Keratinocyte (primary cell): Measurements from ENCODE around the gene BET1L. TPM values are rescaled to one million over a fixed set of nuclear protein-coding genes. Genes with fewer than 3 reads are reported as not detected.
"Not testable (repeated sequence)": the region's sequence is repeated elsewhere in the genome, so short reads cannot be mapped to it uniquely, and the experiment has no call there.

Experiments used
- DNase-seq: peaks from one replicate; pipeline ENCODE4 v3.0.0-alpha.2; 2011; ENCODE audit warnings: low read depth, missing footprints, low spot score
- FAIRE-seq: peaks from 2 replicates; lab custom pipeline; 2011; peaks lifted over from hg19 to GRCh38; lab: Jason Lieb, UNC
- H2AFZ ChIP-seq: 2 replicates; pipeline ENCODE4 v1.6.0; 2012; ENCODE audit warnings: low read length, control low read depth, inconsistent platforms; ENCODE audit not compliant: control insufficient read depth
- H3K27ac ChIP-seq: 2 replicates; pipeline ENCODE4 v1.5.1; 2011; ENCODE audit warnings: low read length; ENCODE audit not compliant: control insufficient read depth, insufficient read depth
- H3K27me3 ChIP-seq: 3 replicates; pipeline ENCODE4 v1.6.0; 2011; ENCODE audit warnings: low read length; ENCODE audit not compliant: control insufficient read depth, insufficient read depth; ENCODE audit errors: extremely low read depth
- H3K36me3 ChIP-seq, 2 experiments: 2 replicates in 1 of 2; 3 replicates in 1 of 2; pipeline ENCODE4 v1.5.1; 2011; ENCODE audit warnings: low read length in 2 of 2, mild to moderate bottlenecking in 1 of 2; ENCODE audit not compliant: control insufficient read depth in 2 of 2, insufficient read depth in 2 of 2; ENCODE audit errors: extremely low read depth in 1 of 2
- H3K4me1 ChIP-seq: 3 replicates; pipeline ENCODE4 v1.5.1; 2011; ENCODE audit warnings: low read length; ENCODE audit not compliant: control insufficient read depth, insufficient read depth; ENCODE audit errors: extremely low read depth
- H3K4me2 ChIP-seq: 3 replicates; pipeline ENCODE4 v1.6.0; 2011; ENCODE audit warnings: low read depth, low read length; ENCODE audit not compliant: control insufficient read depth, insufficient read depth; ENCODE audit errors: extremely low read depth
- H3K4me3 ChIP-seq, 3 experiments: fragments of 200-600 bp in 1 of 3; sonication (generic) in 1 of 3; 2 replicates in 2 of 3; 3 replicates in 1 of 3; pipeline ENCODE4 v1.5.1; 2011 to 2016; ENCODE audit warnings: low read length in 3 of 3, mild to moderate bottlenecking in 3 of 3, control low read depth in 2 of 3, inconsistent platforms in 1 of 3, low read depth in 1 of 3, mixed read lengths in 1 of 3, mixed run types in 1 of 3, moderate library complexity in 1 of 3; ENCODE audit not compliant: control insufficient read depth in 2 of 3, insufficient read depth in 2 of 3; ENCODE audit errors: extremely low read depth in 1 of 3
- H3K79me2 ChIP-seq: 2 replicates; pipeline ENCODE4 v1.6.0; 2012; ENCODE audit warnings: low read length; ENCODE audit not compliant: control insufficient read depth, insufficient read depth
- H3K9ac ChIP-seq: 3 replicates; pipeline ENCODE4 v1.6.0; 2011; ENCODE audit warnings: low read length; ENCODE audit not compliant: control insufficient read depth, insufficient read depth; ENCODE audit errors: extremely low read depth
- H3K9me1 ChIP-seq: 3 replicates; pipeline ENCODE4 v1.6.0; 2011; ENCODE audit warnings: low read length; ENCODE audit not compliant: control insufficient read depth, insufficient read depth; ENCODE audit errors: extremely low read depth
- H3K9me3 ChIP-seq: 2 replicates; pipeline ENCODE4 v1.5.1; 2012; ENCODE audit warnings: low read depth, low read length; ENCODE audit not compliant: control insufficient read depth
- H4K20me1 ChIP-seq: 3 replicates; pipeline ENCODE4 v1.6.0; 2011; ENCODE audit warnings: low read length; ENCODE audit not compliant: control insufficient read depth, insufficient read depth; ENCODE audit errors: extremely low read depth
- EZH2 ChIP-seq: IDR thresholded peaks from one replicate; pipeline ENCODE4 v1.6.1; 2012; ENCODE audit warnings: inconsistent platforms, mild to moderate bottlenecking, low read length, moderate library complexity
- dilution Hi-C: fragments of 300-500 bp; cut with MboI; formaldehyde crosslinking; loops from one replicate; pipeline ENCODE4 v1.7.0; 2020; ENCODE audit warnings: low sequenced_read_pairs; ENCODE audit not compliant: extremely low pct_ligation_motif_present
- polyA plus RNA-seq, 5 experiments: library from polyadenylated mRNA; depleted of rRNA in 3 of 5; stranded (reverse) in 3 of 5; stranded (forward) in 1 of 5; unstranded in 1 of 5; fragments of >200 nt; gene quantifications; 1 replicate in 1 of 5; 2 replicates in 3 of 5; 3 replicates in 1 of 5; pipeline versions ENCODE4 v1.2.1 to v1.2.3, GENCODE V29; 2011 to 2012; ENCODE audit warnings: missing spikeins in 2 of 5, low read depth in 1 of 5, low replicate concordance in 1 of 5
- TF ChIP-seq, protein P1 (sequence below), 3 experiments: IDR thresholded peaks in 1 of 3; conservative IDR thresholded peaks in 1 of 3; optimal IDR thresholded peaks in 1 of 3; 2 replicates in 2 of 3; 3 replicates in 1 of 3; pipeline versions ENCODE3 to v1.5.1; 2011; ENCODE audit warnings: low read length in 3 of 3, mild to moderate bottlenecking in 3 of 3, moderate library complexity in 2 of 3, control low read depth in 1 of 3, inconsistent platforms in 1 of 3; ENCODE audit not compliant: insufficient read depth in 2 of 3; ENCODE audit errors: extremely low read depth in 1 of 3

BET1L gene
- polyA plus RNA-seq, 1 donor (not counting 4 experiments of a cell fraction or from before 2014, with no cell fraction given) = 27.0 TPM

DNA sequence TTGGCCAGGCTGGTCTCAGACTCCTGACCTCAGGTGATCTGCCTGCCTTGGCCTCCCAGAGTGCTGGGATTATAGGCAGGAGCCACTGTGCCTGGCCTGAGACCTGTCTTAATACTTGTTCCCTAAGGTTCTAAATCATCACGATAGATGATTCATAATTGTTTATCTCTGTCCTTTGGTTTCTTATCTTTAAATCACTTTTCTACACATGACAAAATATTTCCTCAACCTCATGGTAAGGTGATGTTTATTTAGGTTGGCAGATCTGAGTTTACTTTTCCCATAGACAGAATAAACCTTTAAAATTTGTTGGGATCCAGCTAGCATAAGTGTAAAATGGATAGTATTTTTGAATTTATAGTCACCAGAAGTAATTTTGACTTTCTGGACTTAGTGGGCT is 33.1 kb upstream of the BET1L start:
- H3K4me3 ChIP-seq = no peak overlapping the region
- dilution Hi-C loops = no loop called here
- H3K27ac ChIP-seq = no peak overlapping the region
- peaks cover 19 to 37% of the 10 kb centered on the region in 2 experiments for H3K36me3 ChIP-seq
- DNase-seq (no peak), FAIRE-seq (no peak)
- TF ChIP-seq, protein P1, sequence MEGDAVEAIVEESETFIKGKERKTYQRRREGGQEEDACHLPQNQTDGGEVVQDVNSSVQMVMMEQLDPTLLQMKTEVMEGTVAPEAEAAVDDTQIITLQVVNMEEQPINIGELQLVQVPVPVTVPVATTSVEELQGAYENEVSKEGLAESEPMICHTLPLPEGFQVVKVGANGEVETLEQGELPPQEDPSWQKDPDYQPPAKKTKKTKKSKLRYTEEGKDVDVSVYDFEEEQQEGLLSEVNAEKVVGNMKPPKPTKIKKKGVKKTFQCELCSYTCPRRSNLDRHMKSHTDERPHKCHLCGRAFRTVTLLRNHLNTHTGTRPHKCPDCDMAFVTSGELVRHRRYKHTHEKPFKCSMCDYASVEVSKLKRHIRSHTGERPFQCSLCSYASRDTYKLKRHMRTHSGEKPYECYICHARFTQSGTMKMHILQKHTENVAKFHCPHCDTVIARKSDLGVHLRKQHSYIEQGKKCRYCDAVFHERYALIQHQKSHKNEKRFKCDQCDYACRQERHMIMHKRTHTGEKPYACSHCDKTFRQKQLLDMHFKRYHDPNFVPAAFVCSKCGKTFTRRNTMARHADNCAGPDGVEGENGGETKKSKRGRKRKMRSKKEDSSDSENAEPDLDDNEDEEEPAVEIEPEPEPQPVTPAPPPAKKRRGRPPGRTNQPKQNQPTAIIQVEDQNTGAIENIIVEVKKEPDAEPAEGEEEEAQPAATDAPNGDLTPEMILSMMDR (optimal IDR thresholded peaks at IDR 0.05 in 1 of 3, IDR thresholded peaks at IDR 0.05 in 1 of 3, conservative IDR thresholded peaks at IDR 0.05 in 1 of 3; ENCODE audit: extremely low read depth in 1 of 3, insufficient read depth in 2 of 3, low read length in 3 of 3) = no peak
- no peak for TF ChIP-seq EZH2
- no peak overlapping the region for H3K9ac ChIP-seq
- H3K27me3 ChIP-seq = no peaks in the 10 kb centered on the region
- no peak overlapping the region for H2AFZ ChIP-seq
- peaks cover 64% of the 10 kb centered on the region for H3K79me2 ChIP-seq
- no peaks in the 10 kb centered on the region for H4K20me1 ChIP-seq
- peaks cover 11% of the 10 kb centered on the region for H3K4me1 ChIP-seq
- no peaks in the 10 kb centered on the region for H3K9me1 ChIP-seq
- no peaks in the 10 kb centered on the region for H3K9me3 ChIP-seq
- no peak overlapping the region for H3K4me2 ChIP-seq

DNA sequence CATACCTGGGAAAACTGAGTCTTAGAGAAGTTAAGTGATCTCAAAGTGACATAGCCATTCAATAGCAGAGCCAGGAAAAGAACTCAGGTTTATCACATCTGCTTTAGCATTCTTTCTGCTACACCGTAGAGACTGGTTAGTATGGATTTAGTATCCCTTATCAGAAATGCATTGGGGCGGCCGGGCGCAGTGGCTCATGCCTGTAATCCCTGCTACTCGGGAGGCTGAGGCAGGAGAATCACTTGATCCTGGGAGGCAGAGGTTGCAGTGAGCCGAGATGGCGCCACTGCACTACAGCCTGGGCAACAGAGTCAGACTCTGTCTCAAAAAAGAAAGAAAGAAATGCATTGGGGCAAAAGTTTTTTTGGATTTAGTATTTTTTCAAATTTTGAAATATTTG is 31.1 kb upstream of the BET1L start:
- Histone ChIP-seq H3K4me2 (peak overlapping the region; percentile 100), H3K36me3 (peaks cover 13 to 20% of the 10 kb centered on the region in 2 experiments), H3K79me2 (peaks cover 59% of the 10 kb centered on the region), H3K4me1 (peaks cover 12% of the 10 kb centered on the region)
- H3K9me1 ChIP-seq, H3K27ac ChIP-seq, H3K9me3 ChIP-seq, H3K4me3 ChIP-seq, DNase-seq, H4K20me1 ChIP-seq, dilution Hi-C loops, H2AFZ ChIP-seq, H3K9ac ChIP-seq, FAIRE-seq, H3K27me3 ChIP-seq: not testable (repeated sequence)
